WTC11 (cell line): ENCODE measurements around the gene EEA1. TPM values are rescaled to one million over a fixed set of nuclear protein-coding genes. Genes with fewer than 3 reads are reported as not detected.

ENCODE experiments used
- ATAC-seq: fragments of 200-7000 bp; cut with Tn5 transposase; 2 replicates; pipeline ENCODE4 v1.10.0; 2021; ENCODE audit warnings: mild to moderate bottlenecking, moderate library complexity
- CTCF ChIA-PET: fragments of 300-600 bp; sonication (Branson Sonifier 250); formaldehyde crosslinking; loops from one replicate; lab custom pipeline; 2021; ENCODE audit warnings: antibody characterized with exemption; lab: Charles Lee
- POLR2A ChIA-PET: fragments of 350-600 bp; sonication (Branson Sonifier 250); formaldehyde crosslinking; loops from one replicate; lab custom pipeline; 2021; ENCODE audit warnings: antibody characterized with exemption; lab: Charles Lee
- DNase-seq: peaks from one replicate; pipeline ENCODE4 v3.0.0; 2021; ENCODE audit warnings: low spot score
- H3K27ac Mint-ChIP-seq: 2 replicates; pipeline ENCODE4 v1.8.0; 2021; ENCODE audit warnings: mixed read lengths
- H3K27me3 Mint-ChIP-seq: 2 replicates; pipeline ENCODE4 v1.8.0; 2021; ENCODE audit warnings: low read depth, mild to moderate bottlenecking, moderate library complexity, mixed read lengths
- H3K36me3 Mint-ChIP-seq: 2 replicates; pipeline ENCODE4 v1.8.0; 2021; ENCODE audit warnings: mixed read lengths
- H3K4me1 Mint-ChIP-seq: 2 replicates; pipeline ENCODE4 v1.8.0; 2022; ENCODE audit warnings: mixed read lengths
- H3K4me3 Mint-ChIP-seq: 2 replicates; pipeline ENCODE4 v1.8.0; 2021; ENCODE audit warnings: mild to moderate bottlenecking, moderate library complexity, mixed read lengths
- H3K9me3 Mint-ChIP-seq: 2 replicates; pipeline ENCODE4 v1.8.0; 2021; ENCODE audit warnings: mixed read lengths
- FOXK1 ChIP-seq: sonication (generic); formaldehyde crosslinking; IDR thresholded peaks from 2 replicates; pipeline ENCODE4 v1.8.0; 2022; ENCODE audit warnings: mild to moderate bottlenecking, moderate library complexity, missing genetic modification reagents
- GABPB1 ChIP-seq: sonication (generic); formaldehyde crosslinking; IDR thresholded peaks from 2 replicates; pipeline ENCODE4 v1.8.1; 2023; ENCODE audit warnings: mild to moderate bottlenecking, missing genetic modification reagents
- JUN ChIP-seq: sonication (generic); formaldehyde crosslinking; IDR thresholded peaks from 2 replicates; pipeline ENCODE4 v1.8.0; 2023; ENCODE audit warnings: mild to moderate bottlenecking, missing genetic modification reagents
- MXD4 ChIP-seq: fragments of 250-450 bp; sonication (Bioruptor Pico); IDR thresholded peaks from 2 replicates; pipeline ENCODE4 v1.8.0; 2021; ENCODE audit warnings: mild to moderate bottlenecking, moderate library complexity, borderline replicate concordance
- NFE2L1 ChIP-seq: sonication (generic); formaldehyde crosslinking; IDR thresholded peaks from 2 replicates; pipeline ENCODE4 v1.8.1; 2023; ENCODE audit warnings: missing genetic modification reagents
- NR1H2 ChIP-seq: sonication (generic); formaldehyde crosslinking; IDR thresholded peaks from 2 replicates; pipeline ENCODE4 v1.9.0; 2021; ENCODE audit warnings: mild to moderate bottlenecking, moderate library complexity, missing genetic modification reagents
- OVOL2 ChIP-seq: fragments of 250-450 bp; sonication (Bioruptor Pico); IDR thresholded peaks from 2 replicates; pipeline ENCODE4 v1.9.0; 2021; ENCODE audit warnings: mild to moderate bottlenecking, borderline replicate concordance
- RELA ChIP-seq: sonication (generic); formaldehyde crosslinking; IDR thresholded peaks from 2 replicates; pipeline ENCODE4 v1.8.1; 2022; ENCODE audit warnings: missing genetic modification reagents, mild to moderate bottlenecking, borderline replicate concordance
- SMAD4 ChIP-seq: sonication (generic); formaldehyde crosslinking; IDR thresholded peaks from 2 replicates; pipeline ENCODE4 v1.8.0; 2022; ENCODE audit warnings: mild to moderate bottlenecking, missing genetic modification reagents
- TEAD1 ChIP-seq: sonication (generic); formaldehyde crosslinking; IDR thresholded peaks from 2 replicates; pipeline ENCODE4 v1.8.0; 2022; ENCODE audit warnings: mild to moderate bottlenecking, missing genetic modification reagents
- ZNF232 ChIP-seq: sonication (generic); formaldehyde crosslinking; IDR thresholded peaks from 2 replicates; pipeline ENCODE4 v1.8.0; 2022; ENCODE audit warnings: mild to moderate bottlenecking, missing genetic modification reagents
- ZNF263 ChIP-seq: sonication (generic); formaldehyde crosslinking; IDR thresholded peaks from 2 replicates; pipeline ENCODE4 v1.8.1; 2022; ENCODE audit warnings: low read depth, mild to moderate bottlenecking, moderate library complexity, missing genetic modification reagents
- ZNF671 ChIP-seq: fragments of 250-450 bp; sonication (Bioruptor Pico); IDR thresholded peaks from 2 replicates; pipeline ENCODE4 v1.8.0; 2021; ENCODE audit warnings: mild to moderate bottlenecking
- total RNA-seq: library from RNA; stranded (reverse); gene quantifications from 3 replicates; pipeline ENCODE4 v1.2.3, GENCODE V29; 2021
- TF ChIP-seq, protein P1 (sequence below): fragments of 250-450 bp; sonication (Bioruptor Pico); IDR thresholded peaks from 2 replicates; pipeline ENCODE4 v1.9.0; 2021; ENCODE audit warnings: mild to moderate bottlenecking
- TF ChIP-seq, protein P2 (sequence below): sonication (generic); formaldehyde crosslinking; IDR thresholded peaks from 2 replicates; pipeline ENCODE4 v1.8.0; 2022; ENCODE audit warnings: mild to moderate bottlenecking, missing genetic modification reagents
- TF ChIP-seq, protein P3 (sequence below): sonication (generic); formaldehyde crosslinking; IDR thresholded peaks from 2 replicates; pipeline ENCODE4 v1.8.1; 2023; ENCODE audit warnings: mild to moderate bottlenecking, missing genetic modification reagents, borderline replicate concordance
- TF ChIP-seq, protein P4 (sequence below): sonication (generic); formaldehyde crosslinking; conservative IDR thresholded peaks from 2 replicates; pipeline ENCODE4 v1.8.1; 2023; ENCODE audit warnings: mild to moderate bottlenecking, low read depth, missing genetic modification reagents, moderate library complexity
- TF ChIP-seq, protein P5 (sequence below): fragments of 250-450 bp; sonication (Bioruptor Pico); IDR thresholded peaks from 2 replicates; pipeline ENCODE4 v1.9.0; 2021; ENCODE audit warnings: mild to moderate bottlenecking, borderline replicate concordance
- TF ChIP-seq, protein P6 (sequence below): sonication (generic); formaldehyde crosslinking; IDR thresholded peaks from 2 replicates; pipeline ENCODE4 v1.8.1; 2022; ENCODE audit warnings: mild to moderate bottlenecking, missing genetic modification reagents, moderate library complexity, borderline replicate concordance

The EEA1 gene
- total RNA-seq, 1 experiment from 2014 or later: 20.3 TPM

DNA sequence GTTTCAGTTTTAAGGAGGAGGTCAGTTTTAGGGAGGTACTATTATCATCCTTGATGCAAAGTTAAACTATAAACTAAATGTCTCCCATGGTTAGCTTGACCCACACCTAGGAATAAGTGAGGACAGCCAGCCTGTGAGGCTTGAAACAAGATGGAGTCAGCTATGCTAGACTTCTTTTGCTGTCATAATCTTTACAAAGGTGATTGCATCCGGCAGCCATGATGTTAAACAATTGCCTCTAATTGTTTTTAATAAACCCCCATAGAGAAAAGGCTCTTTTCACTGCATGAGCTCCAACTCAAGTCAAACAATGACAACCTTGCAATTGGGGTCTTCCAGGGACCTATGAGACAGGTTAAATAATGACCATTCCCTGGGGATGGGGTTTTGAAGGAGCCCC lies 45.7 kb upstream of the EEA1 start (continued):
- no peak for TF ChIP-seq RELA (CRISPR knock-in tag)
- no peak for TF ChIP-seq ZNF232
- no peak for TF ChIP-seq ZNF263 (CRISPR knock-in tag)

DNA sequence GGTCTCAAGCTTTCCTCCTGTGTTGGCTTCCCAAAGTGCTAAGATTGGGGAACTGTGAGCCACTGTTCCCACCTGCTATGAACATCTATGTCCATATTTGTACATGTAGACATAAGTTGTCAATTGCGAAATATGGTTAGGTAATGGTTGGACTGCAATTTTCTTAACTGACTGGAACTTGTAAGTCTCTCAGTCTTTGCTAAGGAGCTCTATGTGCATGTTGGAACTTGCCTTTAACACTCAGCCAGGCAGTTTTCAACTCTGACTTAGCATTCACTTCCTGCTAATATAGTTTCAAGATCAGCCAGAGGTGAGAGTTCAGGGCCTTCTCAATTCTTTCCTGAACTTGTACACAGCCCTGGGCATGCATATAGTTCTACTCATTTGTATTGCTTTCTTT lies 44.5 kb upstream of the EEA1 start:
- ATAC-seq: no peak
- CTCF ChIA-PET: interaction anchor here (0.6 kb wide), 1 partner anchor 404 kb away, joined by 4 read pairs; no protein-coding TSS in a partner anchor
- H3K27me3 Mint-ChIP-seq: no peaks in the 10 kb centered on the region

DNA sequence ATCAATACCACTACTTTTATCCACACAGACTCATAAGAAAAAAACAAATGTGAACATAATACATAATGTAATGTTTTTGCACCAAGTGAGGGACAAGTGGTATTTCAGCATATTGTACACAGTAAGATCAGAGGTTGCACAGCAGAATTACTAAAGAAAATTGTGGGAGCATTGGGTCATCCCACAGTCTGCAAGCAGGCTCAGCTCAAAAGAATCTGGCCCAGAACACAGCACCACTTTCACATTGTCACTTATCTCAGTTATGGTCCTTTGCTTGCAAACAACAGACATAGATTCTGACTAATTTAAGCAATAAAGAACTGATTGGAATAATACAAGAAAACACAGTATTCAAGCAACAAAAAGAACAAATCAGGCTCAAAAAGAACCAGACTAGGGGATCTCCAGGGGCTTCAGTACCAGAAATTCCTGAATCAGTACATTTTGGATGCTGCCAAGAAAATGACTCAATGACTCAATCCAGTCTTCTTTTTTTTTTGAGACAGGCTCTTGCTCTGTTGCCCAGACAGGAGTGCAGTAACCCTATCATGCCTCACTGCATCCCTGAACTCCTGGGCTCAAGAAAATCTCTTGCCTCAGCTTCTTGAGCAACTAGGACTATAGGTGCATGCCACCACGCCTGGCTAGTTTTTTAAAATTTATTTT lies 42.9 kb upstream of the EEA1 start:
- peaks cover 15% of the 10 kb centered on the region for H3K9me3 Mint-ChIP-seq
- H3K27ac Mint-ChIP-seq: no peak overlapping the region
- DNase-seq (no peak), ATAC-seq (no peak)
- 0 out of 2 replicates have a peak, but pooled peaks cover 3% of the 10 kb centered on the region for H3K4me1 Mint-ChIP-seq
- ChIA-PET CTCF (no interaction called here), POLR2A (no interaction called here)
- H3K4me3 Mint-ChIP-seq: no peak overlapping the region
- H3K27me3 Mint-ChIP-seq: no peaks in the 10 kb centered on the region
- peaks cover 13% of the 10 kb centered on the region for H3K36me3 Mint-ChIP-seq
- TF ChIP-seq ZNF263 (CRISPR knock-in tag) (no peak), MXD4 (CRISPR knock-in tag) (no peak), JUN (CRISPR knock-in tag) (no peak), NFE2L1 (CRISPR knock-in tag) (no peak), NR1H2 (no peak)
- TF ChIP-seq, protein P1, sequence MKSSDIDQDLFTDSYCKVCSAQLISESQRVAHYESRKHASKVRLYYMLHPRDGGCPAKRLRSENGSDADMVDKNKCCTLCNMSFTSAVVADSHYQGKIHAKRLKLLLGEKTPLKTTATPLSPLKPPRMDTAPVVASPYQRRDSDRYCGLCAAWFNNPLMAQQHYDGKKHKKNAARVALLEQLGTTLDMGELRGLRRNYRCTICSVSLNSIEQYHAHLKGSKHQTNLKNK: no peak
- TF ChIP-seq, protein P2, sequence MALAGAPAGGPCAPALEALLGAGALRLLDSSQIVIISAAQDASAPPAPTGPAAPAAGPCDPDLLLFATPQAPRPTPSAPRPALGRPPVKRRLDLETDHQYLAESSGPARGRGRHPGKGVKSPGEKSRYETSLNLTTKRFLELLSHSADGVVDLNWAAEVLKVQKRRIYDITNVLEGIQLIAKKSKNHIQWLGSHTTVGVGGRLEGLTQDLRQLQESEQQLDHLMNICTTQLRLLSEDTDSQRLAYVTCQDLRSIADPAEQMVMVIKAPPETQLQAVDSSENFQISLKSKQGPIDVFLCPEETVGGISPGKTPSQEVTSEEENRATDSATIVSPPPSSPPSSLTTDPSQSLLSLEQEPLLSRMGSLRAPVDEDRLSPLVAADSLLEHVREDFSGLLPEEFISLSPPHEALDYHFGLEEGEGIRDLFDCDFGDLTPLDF: no peak
- TF ChIP-seq, protein P3, sequence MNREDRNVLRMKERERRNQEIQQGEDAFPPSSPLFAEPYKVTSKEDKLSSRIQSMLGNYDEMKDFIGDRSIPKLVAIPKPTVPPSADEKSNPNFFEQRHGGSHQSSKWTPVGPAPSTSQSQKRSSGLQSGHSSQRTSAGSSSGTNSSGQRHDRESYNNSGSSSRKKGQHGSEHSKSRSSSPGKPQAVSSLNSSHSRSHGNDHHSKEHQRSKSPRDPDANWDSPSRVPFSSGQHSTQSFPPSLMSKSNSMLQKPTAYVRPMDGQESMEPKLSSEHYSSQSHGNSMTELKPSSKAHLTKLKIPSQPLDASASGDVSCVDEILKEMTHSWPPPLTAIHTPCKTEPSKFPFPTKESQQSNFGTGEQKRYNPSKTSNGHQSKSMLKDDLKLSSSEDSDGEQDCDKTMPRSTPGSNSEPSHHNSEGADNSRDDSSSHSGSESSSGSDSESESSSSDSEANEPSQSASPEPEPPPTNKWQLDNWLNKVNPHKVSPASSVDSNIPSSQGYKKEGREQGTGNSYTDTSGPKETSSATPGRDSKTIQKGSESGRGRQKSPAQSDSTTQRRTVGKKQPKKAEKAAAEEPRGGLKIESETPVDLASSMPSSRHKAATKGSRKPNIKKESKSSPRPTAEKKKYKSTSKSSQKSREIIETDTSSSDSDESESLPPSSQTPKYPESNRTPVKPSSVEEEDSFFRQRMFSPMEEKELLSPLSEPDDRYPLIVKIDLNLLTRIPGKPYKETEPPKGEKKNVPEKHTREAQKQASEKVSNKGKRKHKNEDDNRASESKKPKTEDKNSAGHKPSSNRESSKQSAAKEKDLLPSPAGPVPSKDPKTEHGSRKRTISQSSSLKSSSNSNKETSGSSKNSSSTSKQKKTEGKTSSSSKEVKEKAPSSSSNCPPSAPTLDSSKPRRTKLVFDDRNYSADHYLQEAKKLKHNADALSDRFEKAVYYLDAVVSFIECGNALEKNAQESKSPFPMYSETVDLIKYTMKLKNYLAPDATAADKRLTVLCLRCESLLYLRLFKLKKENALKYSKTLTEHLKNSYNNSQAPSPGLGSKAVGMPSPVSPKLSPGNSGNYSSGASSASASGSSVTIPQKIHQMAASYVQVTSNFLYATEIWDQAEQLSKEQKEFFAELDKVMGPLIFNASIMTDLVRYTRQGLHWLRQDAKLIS (CRISPR knock-in tag): no peak

More for the DNA sequence above, 44.5 kb upstream of the EEA1 start:
- H3K36me3 Mint-ChIP-seq: peaks cover 13% of the 10 kb centered on the region
- no peak overlapping the region for H3K4me3 Mint-ChIP-seq
- H3K4me1 Mint-ChIP-seq: 0 out of 2 replicates have a peak, but pooled peaks cover 2% of the 10 kb centered on the region
- H3K27ac Mint-ChIP-seq: no peak overlapping the region
- POLR2A ChIA-PET: no interaction called here
- peaks cover 15% of the 10 kb centered on the region for H3K9me3 Mint-ChIP-seq
- no peak for DNase-seq
- TF ChIP-seq SMAD4 (CRISPR knock-in tag): no peak
- no peak for TF ChIP-seq TEAD1 (CRISPR knock-in tag)
- TF ChIP-seq OVOL2: no peak
- TF ChIP-seq ZNF671 (CRISPR knock-in tag): no peak
- no peak for TF ChIP-seq FOXK1 (CRISPR knock-in tag)
- TF ChIP-seq GABPB1: no peak
- TF ChIP-seq, protein P4, sequence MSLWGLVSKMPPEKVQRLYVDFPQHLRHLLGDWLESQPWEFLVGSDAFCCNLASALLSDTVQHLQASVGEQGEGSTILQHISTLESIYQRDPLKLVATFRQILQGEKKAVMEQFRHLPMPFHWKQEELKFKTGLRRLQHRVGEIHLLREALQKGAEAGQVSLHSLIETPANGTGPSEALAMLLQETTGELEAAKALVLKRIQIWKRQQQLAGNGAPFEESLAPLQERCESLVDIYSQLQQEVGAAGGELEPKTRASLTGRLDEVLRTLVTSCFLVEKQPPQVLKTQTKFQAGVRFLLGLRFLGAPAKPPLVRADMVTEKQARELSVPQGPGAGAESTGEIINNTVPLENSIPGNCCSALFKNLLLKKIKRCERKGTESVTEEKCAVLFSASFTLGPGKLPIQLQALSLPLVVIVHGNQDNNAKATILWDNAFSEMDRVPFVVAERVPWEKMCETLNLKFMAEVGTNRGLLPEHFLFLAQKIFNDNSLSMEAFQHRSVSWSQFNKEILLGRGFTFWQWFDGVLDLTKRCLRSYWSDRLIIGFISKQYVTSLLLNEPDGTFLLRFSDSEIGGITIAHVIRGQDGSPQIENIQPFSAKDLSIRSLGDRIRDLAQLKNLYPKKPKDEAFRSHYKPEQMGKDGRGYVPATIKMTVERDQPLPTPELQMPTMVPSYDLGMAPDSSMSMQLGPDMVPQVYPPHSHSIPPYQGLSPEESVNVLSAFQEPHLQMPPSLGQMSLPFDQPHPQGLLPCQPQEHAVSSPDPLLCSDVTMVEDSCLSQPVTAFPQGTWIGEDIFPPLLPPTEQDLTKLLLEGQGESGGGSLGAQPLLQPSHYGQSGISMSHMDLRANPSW: no peak
- TF ChIP-seq, protein P5, sequence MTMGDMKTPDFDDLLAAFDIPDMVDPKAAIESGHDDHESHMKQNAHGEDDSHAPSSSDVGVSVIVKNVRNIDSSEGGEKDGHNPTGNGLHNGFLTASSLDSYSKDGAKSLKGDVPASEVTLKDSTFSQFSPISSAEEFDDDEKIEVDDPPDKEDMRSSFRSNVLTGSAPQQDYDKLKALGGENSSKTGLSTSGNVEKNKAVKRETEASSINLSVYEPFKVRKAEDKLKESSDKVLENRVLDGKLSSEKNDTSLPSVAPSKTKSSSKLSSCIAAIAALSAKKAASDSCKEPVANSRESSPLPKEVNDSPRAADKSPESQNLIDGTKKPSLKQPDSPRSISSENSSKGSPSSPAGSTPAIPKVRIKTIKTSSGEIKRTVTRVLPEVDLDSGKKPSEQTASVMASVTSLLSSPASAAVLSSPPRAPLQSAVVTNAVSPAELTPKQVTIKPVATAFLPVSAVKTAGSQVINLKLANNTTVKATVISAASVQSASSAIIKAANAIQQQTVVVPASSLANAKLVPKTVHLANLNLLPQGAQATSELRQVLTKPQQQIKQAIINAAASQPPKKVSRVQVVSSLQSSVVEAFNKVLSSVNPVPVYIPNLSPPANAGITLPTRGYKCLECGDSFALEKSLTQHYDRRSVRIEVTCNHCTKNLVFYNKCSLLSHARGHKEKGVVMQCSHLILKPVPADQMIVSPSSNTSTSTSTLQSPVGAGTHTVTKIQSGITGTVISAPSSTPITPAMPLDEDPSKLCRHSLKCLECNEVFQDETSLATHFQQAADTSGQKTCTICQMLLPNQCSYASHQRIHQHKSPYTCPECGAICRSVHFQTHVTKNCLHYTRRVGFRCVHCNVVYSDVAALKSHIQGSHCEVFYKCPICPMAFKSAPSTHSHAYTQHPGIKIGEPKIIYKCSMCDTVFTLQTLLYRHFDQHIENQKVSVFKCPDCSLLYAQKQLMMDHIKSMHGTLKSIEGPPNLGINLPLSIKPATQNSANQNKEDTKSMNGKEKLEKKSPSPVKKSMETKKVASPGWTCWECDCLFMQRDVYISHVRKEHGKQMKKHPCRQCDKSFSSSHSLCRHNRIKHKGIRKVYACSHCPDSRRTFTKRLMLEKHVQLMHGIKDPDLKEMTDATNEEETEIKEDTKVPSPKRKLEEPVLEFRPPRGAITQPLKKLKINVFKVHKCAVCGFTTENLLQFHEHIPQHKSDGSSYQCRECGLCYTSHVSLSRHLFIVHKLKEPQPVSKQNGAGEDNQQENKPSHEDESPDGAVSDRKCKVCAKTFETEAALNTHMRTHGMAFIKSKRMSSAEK: no peak
- TF ChIP-seq MXD4 (CRISPR knock-in tag): no peak
- TF ChIP-seq, protein P6, sequence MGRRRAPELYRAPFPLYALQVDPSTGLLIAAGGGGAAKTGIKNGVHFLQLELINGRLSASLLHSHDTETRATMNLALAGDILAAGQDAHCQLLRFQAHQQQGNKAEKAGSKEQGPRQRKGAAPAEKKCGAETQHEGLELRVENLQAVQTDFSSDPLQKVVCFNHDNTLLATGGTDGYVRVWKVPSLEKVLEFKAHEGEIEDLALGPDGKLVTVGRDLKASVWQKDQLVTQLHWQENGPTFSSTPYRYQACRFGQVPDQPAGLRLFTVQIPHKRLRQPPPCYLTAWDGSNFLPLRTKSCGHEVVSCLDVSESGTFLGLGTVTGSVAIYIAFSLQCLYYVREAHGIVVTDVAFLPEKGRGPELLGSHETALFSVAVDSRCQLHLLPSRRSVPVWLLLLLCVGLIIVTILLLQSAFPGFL: no peak
